CD14-positive monocyte (primary cell): ENCODE results near the gene ROBO3. TPM values are rescaled to one million over a fixed set of nuclear protein-coding genes. Genes with fewer than 3 reads are reported as not detected.

Experiments used
- DNase-seq, 3 donors: peaks; one replicate each; pipeline ENCODE4 v3.0.0-alpha.2; 2011 to 2022
- H2AFZ ChIP-seq: 2 replicates; pipeline ENCODE4 v1.6.0; 2012; ENCODE audit warnings: mild to moderate bottlenecking, low read depth, low read length, inconsistent platforms; ENCODE audit not compliant: insufficient read depth, poor library complexity, severe bottlenecking
- H3K27ac ChIP-seq, 2 donors: 1 replicate in 1 of 2; 2 replicates in 1 of 2; pipeline ENCODE4 v1.5.1; 2012 to 2013; ENCODE audit warnings: low read length in 2 of 2, control low read depth in 1 of 2, inconsistent platforms in 1 of 2, low read depth in 1 of 2, mild to moderate bottlenecking in 1 of 2
- H3K27me3 ChIP-seq, 2 donors: one replicate each; pipeline versions ENCODE4 v1.6.0 to v1.6.1; 2011 to 2013; ENCODE audit warnings: low read length in 2 of 2; ENCODE audit not compliant: control insufficient read depth in 2 of 2, insufficient read depth in 2 of 2
- H3K36me3 ChIP-seq, 2 donors: replicated peaks in 1 of 2; 1 replicate in 1 of 2; 2 replicates in 1 of 2; pipeline versions ENCODE4 v1.5.1 to v1.6.1; 2012 to 2013; ENCODE audit warnings: low read length in 2 of 2, control low read depth in 1 of 2, inconsistent platforms in 1 of 2, mild to moderate bottlenecking in 1 of 2; ENCODE audit not compliant: insufficient read depth in 2 of 2, control insufficient read depth in 1 of 2
- H3K4me1 ChIP-seq, 2 donors: 1 replicate in 1 of 2; 2 replicates in 1 of 2; pipeline versions ENCODE4 v1.5.1 to v1.6.1; 2012 to 2013; ENCODE audit warnings: low read length in 2 of 2, control low read depth in 1 of 2, inconsistent platforms in 1 of 2, mild to moderate bottlenecking in 1 of 2, moderate library complexity in 1 of 2; ENCODE audit not compliant: insufficient read depth in 2 of 2, control insufficient read depth in 1 of 2
- H3K4me2 ChIP-seq: replicated peaks from 2 replicates; pipeline ENCODE3; 2012; ENCODE audit warnings: low read length, moderate library complexity, mild to moderate bottlenecking; ENCODE audit not compliant: poor library complexity, severe bottlenecking; ENCODE audit errors: extremely low read depth
- H3K4me3 ChIP-seq, 3 experiments: fragments of 200-600 bp in 1 of 3; sonication (generic) in 1 of 3; replicated peaks in 1 of 3; 1 replicate in 2 of 3; 2 replicates in 1 of 3; pipeline ENCODE4 v1.5.1; 2011 to 2013; ENCODE audit warnings: low read length in 3 of 3, mild to moderate bottlenecking in 3 of 3, control low read depth in 2 of 3, low read depth in 2 of 3, inconsistent platforms in 1 of 3, moderate library complexity in 1 of 3
- H3K79me2 ChIP-seq: 2 replicates; pipeline ENCODE4 v1.6.0; 2012; ENCODE audit warnings: mild to moderate bottlenecking, control low read depth, inconsistent platforms, low read length, moderate library complexity; ENCODE audit not compliant: insufficient read depth
- H3K9ac ChIP-seq: 2 replicates; pipeline ENCODE4 v1.6.0; 2017; ENCODE audit warnings: low read length, mild to moderate bottlenecking; ENCODE audit not compliant: insufficient read depth, poor library complexity, severe bottlenecking
- H3K9me3 ChIP-seq, 2 donors: replicated peaks in 1 of 2; 1 replicate in 1 of 2; 2 replicates in 1 of 2; pipeline versions ENCODE4 v1.5.1 to v1.6.1; 2012 to 2013; ENCODE audit warnings: low read length in 2 of 2, control low read depth in 1 of 2; ENCODE audit not compliant: control insufficient read depth in 1 of 2, insufficient read depth in 1 of 2
- H4K20me1 ChIP-seq: 2 replicates; pipeline ENCODE4 v1.6.0; 2012; ENCODE audit warnings: mild to moderate bottlenecking, low read length, control low read depth, moderate library complexity; ENCODE audit not compliant: insufficient read depth
- H3K27ac Mint-ChIP-seq, 7 donors: one replicate each; pipeline ENCODE4 v1.8.0; 2020; ENCODE audit warnings: mild to moderate bottlenecking in 7 of 7, mixed read lengths in 7 of 7, moderate library complexity in 6 of 7, inconsistent platforms in 2 of 7
- H3K27me3 Mint-ChIP-seq, 3 donors: one replicate each; pipeline ENCODE4 v1.8.0; 2021 to 2022; ENCODE audit warnings: low read depth in 3 of 3, mild to moderate bottlenecking in 3 of 3, mixed read lengths in 3 of 3, moderate library complexity in 3 of 3, inconsistent platforms in 1 of 3
- H3K36me3 Mint-ChIP-seq, 2 donors: one replicate each; pipeline ENCODE4 v1.8.0; 2020; ENCODE audit warnings: mixed read lengths in 2 of 2, inconsistent platforms in 1 of 2, mild to moderate bottlenecking in 1 of 2
- H3K4me1 Mint-ChIP-seq: one replicate; pipeline ENCODE4 v1.8.0; 2020; ENCODE audit warnings: mild to moderate bottlenecking, mixed read lengths
- H3K4me3 Mint-ChIP-seq, 2 donors: one replicate each; pipeline ENCODE4 v1.8.0; 2020; ENCODE audit warnings: mild to moderate bottlenecking in 2 of 2, mixed read lengths in 2 of 2, moderate library complexity in 1 of 2
- H3K9me3 Mint-ChIP-seq, 7 donors: one replicate each; pipeline ENCODE4 v1.8.0; 2020 to 2022; ENCODE audit warnings: mixed read lengths in 7 of 7, mild to moderate bottlenecking in 6 of 7, moderate library complexity in 6 of 7, inconsistent platforms in 2 of 7
- WGBS: methylation state at CpG from one replicate; pipeline ENCODE4 v1.1.5; 2013; ENCODE audit warnings: missing lambda C conversion rate; ENCODE audit not compliant: insufficient coverage; 5-methylcytosine and 5-hydroxymethylcytosine counted together
- intact Hi-C, 2 donors: fragments of 100-400 bp; cut with micrococcal nuclease; formaldehyde crosslinking; loops; one replicate each; pipeline versions ENCODE4 v1.15.0 to v1.15.1; 2023
- polyA plus RNA-seq, 3 donors: library from polyadenylated mRNA; depleted of rRNA in 1 of 3; unstranded in 2 of 3; stranded (reverse) in 1 of 3; fragments of 300-500 nt in 2 of 3; fragments of >200 nt in 1 of 3; fragmentation: Illumina TruSeq in 2 of 3; gene quantifications; 1 replicate in 2 of 3; 2 replicates in 1 of 3; pipeline ENCODE4 v1.2.3, GENCODE V29; 2012 to 2021
- TF ChIP-seq, protein P1 (sequence below): fragments of 200-600 bp; IDR thresholded peaks from one replicate; pipeline ENCODE4 v1.8.0; 2022; ENCODE audit warnings: antibody characterized with exemption, mild to moderate bottlenecking

Gene ROBO3
- polyA plus RNA-seq, 3 donors = 0.39 to 11.6 (median 0.81) TPM

DNA sequence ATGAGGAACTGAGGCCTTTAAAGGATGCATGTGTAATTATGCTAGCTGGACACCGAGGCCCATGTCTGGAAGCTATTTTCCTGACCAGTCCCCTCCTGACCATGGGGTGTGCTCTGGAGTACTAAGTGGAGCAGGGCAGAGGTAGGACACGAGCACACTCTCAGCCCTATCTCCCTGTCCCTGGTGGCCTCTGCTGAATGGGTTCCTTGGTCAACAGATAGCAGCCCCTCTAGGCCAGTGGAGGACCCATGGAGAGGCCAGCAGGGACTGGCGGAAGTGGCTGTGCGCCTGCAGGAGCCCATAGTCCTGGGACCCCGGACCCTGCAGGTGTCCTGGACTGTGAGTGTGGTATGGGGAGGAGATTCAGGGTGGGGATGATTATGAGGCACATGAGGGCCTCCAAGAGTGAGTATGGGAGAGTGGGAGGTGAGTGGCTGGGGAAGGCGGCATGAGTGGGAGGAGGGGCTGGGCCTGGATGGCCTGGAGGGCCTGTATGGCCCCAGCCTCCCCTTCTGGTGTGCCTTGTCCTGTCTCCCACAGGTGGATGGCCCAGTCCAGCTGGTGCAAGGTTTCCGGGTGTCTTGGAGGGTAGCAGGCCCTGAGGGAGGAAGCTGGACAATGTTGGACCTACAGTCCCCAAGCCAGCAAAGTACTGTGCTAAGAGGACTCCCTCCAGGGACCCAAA, 9.5 kb downstream of the ROBO3 start:
- no peak overlapping the region for H2AFZ ChIP-seq
- 97% methylated on average over 6 of the region's 7 CpGs for WGBS
- peaks cover 25% of the 10 kb centered on the region for H3K4me1 Mint-ChIP-seq
- H4K20me1 ChIP-seq = no peaks in the 10 kb centered on the region
- no peak overlapping the region for H3K27ac Mint-ChIP-seq
- H3K27me3 Mint-ChIP-seq = peaks cover 65 to 78% (median 65%) of the 10 kb centered on the region in 3 donors
- peaks cover 15 to 20% of the 10 kb centered on the region in 2 donors for H3K4me1 ChIP-seq
- intact Hi-C loops = no loop called here
- H3K4me3 Mint-ChIP-seq = peak overlapping the region in 1 of 2 donors; percentile 27
- H3K9me3 ChIP-seq = no peaks in the 10 kb centered on the region
- no peaks in the 10 kb centered on the region for H3K36me3 ChIP-seq
- H3K4me3 ChIP-seq = no peak overlapping the region
- DNase-seq = no peak
- TF ChIP-seq, protein P1, sequence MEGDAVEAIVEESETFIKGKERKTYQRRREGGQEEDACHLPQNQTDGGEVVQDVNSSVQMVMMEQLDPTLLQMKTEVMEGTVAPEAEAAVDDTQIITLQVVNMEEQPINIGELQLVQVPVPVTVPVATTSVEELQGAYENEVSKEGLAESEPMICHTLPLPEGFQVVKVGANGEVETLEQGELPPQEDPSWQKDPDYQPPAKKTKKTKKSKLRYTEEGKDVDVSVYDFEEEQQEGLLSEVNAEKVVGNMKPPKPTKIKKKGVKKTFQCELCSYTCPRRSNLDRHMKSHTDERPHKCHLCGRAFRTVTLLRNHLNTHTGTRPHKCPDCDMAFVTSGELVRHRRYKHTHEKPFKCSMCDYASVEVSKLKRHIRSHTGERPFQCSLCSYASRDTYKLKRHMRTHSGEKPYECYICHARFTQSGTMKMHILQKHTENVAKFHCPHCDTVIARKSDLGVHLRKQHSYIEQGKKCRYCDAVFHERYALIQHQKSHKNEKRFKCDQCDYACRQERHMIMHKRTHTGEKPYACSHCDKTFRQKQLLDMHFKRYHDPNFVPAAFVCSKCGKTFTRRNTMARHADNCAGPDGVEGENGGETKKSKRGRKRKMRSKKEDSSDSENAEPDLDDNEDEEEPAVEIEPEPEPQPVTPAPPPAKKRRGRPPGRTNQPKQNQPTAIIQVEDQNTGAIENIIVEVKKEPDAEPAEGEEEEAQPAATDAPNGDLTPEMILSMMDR = no peak
- H3K27me3 ChIP-seq = peaks cover 22 to 75% of the 10 kb centered on the region in 2 donors
- H3K4me2 ChIP-seq = no peak overlapping the region
- H3K79me2 ChIP-seq = no peaks in the 10 kb centered on the region
- peaks cover 0 to 18% (median 1%) of the 10 kb centered on the region in 7 donors for H3K9me3 Mint-ChIP-seq
- H3K36me3 Mint-ChIP-seq = no peaks in the 10 kb centered on the region
- H3K9ac ChIP-seq = no peak overlapping the region
- H3K27ac ChIP-seq = no peak overlapping the region

DNA sequence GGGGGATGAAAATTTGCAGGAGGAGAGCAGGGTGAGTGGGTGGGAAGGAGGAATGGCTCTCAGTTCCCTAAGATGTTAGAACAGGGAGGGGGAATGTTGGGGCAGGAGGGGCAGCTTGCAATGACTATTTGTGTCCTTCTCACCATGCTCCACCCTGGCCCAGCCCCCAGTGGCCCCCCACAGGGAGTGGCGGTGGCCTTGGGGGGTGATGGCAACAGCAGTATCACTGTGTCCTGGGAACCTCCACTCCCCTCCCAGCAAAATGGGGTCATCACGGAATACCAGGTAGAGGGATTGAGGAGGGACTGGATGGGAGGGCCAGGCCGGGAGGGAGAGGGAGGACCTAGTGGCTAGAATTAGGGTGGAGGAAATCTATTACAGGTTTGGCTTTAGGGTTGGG, 10.2 kb downstream of the ROBO3 start:
- Histone ChIP-seq H3K79me2 (no peaks in the 10 kb centered on the region), H3K9ac (peak overlapping the region; percentile 68), H3K27ac (no peak overlapping the region), H3K27me3 (peaks cover 15 to 68% of the 10 kb centered on the region in 2 donors), H3K9me3 (no peaks in the 10 kb centered on the region), H2AFZ (peak overlapping the region; percentile 95), H3K36me3 (no peaks in the 10 kb centered on the region), H3K4me3 (peak overlapping the region in 1 of 3 experiments; percentile 87), H3K4me1 (peaks cover 15 to 20% of the 10 kb centered on the region in 2 donors), H4K20me1 (no peaks in the 10 kb centered on the region), H3K4me2 (peak overlapping the region; percentile 92)
- DNase-seq = no peak
- TF ChIP-seq, protein P1 = no peak
- Mint-ChIP-seq H3K4me1 (peaks cover 30% of the 10 kb centered on the region), H3K36me3 (no peaks in the 10 kb centered on the region), H3K27me3 (peaks cover 58 to 73% (median 58%) of the 10 kb centered on the region in 3 donors), H3K9me3 (peaks cover 0 to 18% (median 1%) of the 10 kb centered on the region in 7 donors), H3K27ac (no peak overlapping the region), H3K4me3 (peak overlapping the region; percentile 52 to 74)
- WGBS = 17% methylated on average over 1 of the region's 3 CpGs
- intact Hi-C loops = no loop called here
